Omental fat pad (tissue), 4 donors: Measurements from ENCODE around the gene AFF3. TPM values are rescaled to one million over a fixed set of nuclear protein-coding genes. Genes with fewer than 3 reads are reported as not detected.

ENCODE experiments used
- ATAC-seq: fragments of 150-250 bp; one replicate; pipeline ENCODE4 v1.9.1; 2016; ENCODE audit warnings: mild to moderate bottlenecking, moderate library complexity; ENCODE audit not compliant: low FRiP score
- DNase-seq: peaks from one replicate; pipeline ENCODE4 v3.0.0-alpha.2; 2019; ENCODE audit warnings: low spot score
- total RNA-seq, 4 donors: library from RNA; depleted of rRNA; stranded (reverse); fragments of >200 nt; gene quantifications; one replicate each; pipeline ENCODE4 v1.1.0, GENCODE V29; 2016
- TF ChIP-seq, protein P1 (sequence below), 3 donors: fragments of 450-650 bp; IDR thresholded peaks; one replicate each; pipeline ENCODE4 v1.5.1; 2016 to 2017; ENCODE audit warnings: antibody characterized with exemption in 3 of 3, mild to moderate bottlenecking in 3 of 3, moderate library complexity in 2 of 3

Gene AFF3
- total RNA-seq, 4 donors from 2014 or later, result 1.4 to 6.0 (median 2.7) TPM

DNA sequence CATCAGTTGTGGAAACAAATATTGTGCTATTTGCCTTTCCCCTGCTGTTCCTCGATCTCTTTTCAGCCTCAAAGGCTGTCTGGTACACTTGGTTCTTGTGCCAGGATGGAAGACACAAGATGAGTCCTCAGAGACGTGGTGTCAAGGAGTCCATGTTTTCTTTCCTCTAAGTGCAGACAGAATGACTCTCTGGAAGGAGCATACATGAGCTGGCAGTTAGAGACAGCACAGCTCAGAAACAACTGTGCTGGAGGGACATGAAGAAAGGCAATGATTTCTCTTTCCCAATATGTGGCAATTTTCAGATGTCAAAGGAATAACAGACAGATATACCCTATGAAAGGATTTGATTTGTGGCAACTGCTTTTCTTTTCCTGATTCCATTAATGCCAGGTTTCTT is 162.2 kb downstream of the AFF3 start:
- DNase-seq (no peak), ATAC-seq (no peak)
- TF ChIP-seq, protein P1, sequence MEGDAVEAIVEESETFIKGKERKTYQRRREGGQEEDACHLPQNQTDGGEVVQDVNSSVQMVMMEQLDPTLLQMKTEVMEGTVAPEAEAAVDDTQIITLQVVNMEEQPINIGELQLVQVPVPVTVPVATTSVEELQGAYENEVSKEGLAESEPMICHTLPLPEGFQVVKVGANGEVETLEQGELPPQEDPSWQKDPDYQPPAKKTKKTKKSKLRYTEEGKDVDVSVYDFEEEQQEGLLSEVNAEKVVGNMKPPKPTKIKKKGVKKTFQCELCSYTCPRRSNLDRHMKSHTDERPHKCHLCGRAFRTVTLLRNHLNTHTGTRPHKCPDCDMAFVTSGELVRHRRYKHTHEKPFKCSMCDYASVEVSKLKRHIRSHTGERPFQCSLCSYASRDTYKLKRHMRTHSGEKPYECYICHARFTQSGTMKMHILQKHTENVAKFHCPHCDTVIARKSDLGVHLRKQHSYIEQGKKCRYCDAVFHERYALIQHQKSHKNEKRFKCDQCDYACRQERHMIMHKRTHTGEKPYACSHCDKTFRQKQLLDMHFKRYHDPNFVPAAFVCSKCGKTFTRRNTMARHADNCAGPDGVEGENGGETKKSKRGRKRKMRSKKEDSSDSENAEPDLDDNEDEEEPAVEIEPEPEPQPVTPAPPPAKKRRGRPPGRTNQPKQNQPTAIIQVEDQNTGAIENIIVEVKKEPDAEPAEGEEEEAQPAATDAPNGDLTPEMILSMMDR (IDR thresholded peaks at IDR 0.05), result no peak

- no peak for DNase-seq
- TF ChIP-seq, protein P1 (IDR thresholded peaks at IDR 0.05), result no peak
- ATAC-seq, result no peak
These were observed 164.4 kb downstream of the AFF3 start for GRCh38 chr2:99977966-99978365.

- TF ChIP-seq, protein P1 (IDR thresholded peaks at IDR 0.05), result no peak
- DNase-seq (no peak), ATAC-seq (peak; percentile 64)
These were observed 167.0 kb downstream of the AFF3 start for GRCh38 chr2:99975386-99975785.

GRCh38 chr2:99974682-99975375 is 167.6 kb downstream of the AFF3 start:
- TF ChIP-seq, protein P1 (IDR thresholded peaks at IDR 0.05), result no peak
- DNase-seq, result no peak
- peak; percentile 48 for ATAC-seq

- TF ChIP-seq, protein P1 (IDR thresholded peaks at IDR 0.05), result no peak
- no peak for ATAC-seq
- no peak for DNase-seq
These were observed 168.1 kb downstream of the AFF3 start for GRCh38 chr2:99974275-99974674.

DNA sequence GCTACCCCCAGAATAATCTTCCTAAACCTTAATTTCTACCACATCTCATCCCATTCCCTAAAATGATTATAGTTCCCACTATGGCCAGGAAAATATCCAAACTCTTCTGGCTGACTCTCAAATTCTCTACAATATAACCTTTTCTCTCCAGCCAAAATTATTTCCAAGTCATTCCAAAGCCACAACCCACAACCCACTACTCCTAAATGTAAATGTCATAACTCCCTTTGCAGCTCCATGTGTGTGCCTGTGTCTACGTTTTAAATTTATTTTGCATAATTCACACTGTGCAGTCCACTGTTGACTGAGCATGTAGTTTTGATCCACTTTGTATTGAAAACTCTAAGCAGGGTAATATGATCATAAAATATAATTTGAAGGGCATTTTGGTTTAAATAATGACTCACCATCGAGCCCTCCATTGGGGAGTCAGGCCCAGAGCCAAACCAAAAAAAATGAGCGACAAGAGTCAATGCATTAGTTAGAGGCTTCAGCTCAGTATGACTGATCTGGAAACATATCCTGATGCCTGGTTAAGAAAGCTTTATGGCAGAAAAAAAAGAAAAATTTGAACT is 171.0 kb downstream of the AFF3 start:
- ATAC-seq, result no peak
- no peak for DNase-seq
- TF ChIP-seq, protein P1 (IDR thresholded peaks at IDR 0.05), result no peak

GRCh38 chr2:99970292-99970868 is 172.0 kb downstream of the AFF3 start:
- no peak for ATAC-seq
- DNase-seq, result no peak
- TF ChIP-seq, protein P1 (IDR thresholded peaks at IDR 0.05), result no peak
